HG02588 (cell line): ENCODE measurements around the gene RPL7L1.

ENCODE experiments used
- ATAC-seq: cut with Tn5 transposase; IDR thresholded peaks from one replicate; pipeline ENCODE4 v1.9.1; 2021; ENCODE audit warnings: mild to moderate bottlenecking, moderate library complexity; ENCODE audit not compliant: unreplicated experiment

RPL7L1 gene

GRCh38 chr6:42928986-42929820, 49.8 kb downstream of the RPL7L1 start, which contains the start of gene CNPY3:
Gene CNPY3 (plus strand): TSS chr6:42929480. CDS start chr6:42929571, 91 bp downstream.
- peak; percentile 78 for ATAC-seq

GRCh38 chr6:42929821-42930360, 50.5 kb downstream of the RPL7L1 start:
- ATAC-seq = peak; percentile 41

GRCh38 chr6:42932412-42932811, 53.0 kb downstream of the RPL7L1 start:
- ATAC-seq = no peak

GRCh38 chr6:42933205-42933604, 53.8 kb downstream of the RPL7L1 start:
- ATAC-seq = no peak

- ATAC-seq = no peak
These were observed 55.9 kb downstream of the RPL7L1 start for GRCh38 chr6:42935322-42935721.

- no peak for ATAC-seq
These were observed 57.0 kb downstream of the RPL7L1 start for GRCh38 chr6:42936398-42936797.

GRCh38 chr6:42937548-42938427, 58.4 kb downstream of the RPL7L1 start:
- no peak for ATAC-seq

- no peak for ATAC-seq
These were observed 59.0 kb downstream of the RPL7L1 start for GRCh38 chr6:42938428-42938796.

GRCh38 chr6:42938987-42939809, 59.8 kb downstream of the RPL7L1 start:
- ATAC-seq = no peak
